Nephron progenitor cell (in vitro differentiated cells): ENCODE data around the gene PCDH9.

Experiments
- DNase-seq: peaks from one replicate; pipeline ENCODE4 v3.0.0; 2021
- H3K27ac Mint-ChIP-seq: 2 replicates; pipeline ENCODE4 v1.8.0; 2021; ENCODE audit warnings: mild to moderate bottlenecking, moderate library complexity, mixed read lengths
- H3K27me3 Mint-ChIP-seq: 2 replicates; pipeline ENCODE4 v1.8.0; 2021; ENCODE audit warnings: mild to moderate bottlenecking, low read depth, mixed read lengths; ENCODE audit not compliant: poor library complexity
- H3K36me3 Mint-ChIP-seq: 2 replicates; pipeline ENCODE4 v1.8.0; 2021; ENCODE audit warnings: low read depth, mixed read lengths
- H3K4me1 Mint-ChIP-seq: 2 replicates; pipeline ENCODE4 v1.8.0; 2021; ENCODE audit warnings: mixed read lengths
- H3K4me3 Mint-ChIP-seq: 2 replicates; pipeline ENCODE4 v1.8.0; 2021; ENCODE audit warnings: mild to moderate bottlenecking, moderate library complexity, mixed read lengths
- H3K9me3 Mint-ChIP-seq: 2 replicates; pipeline ENCODE4 v1.8.0; 2021; ENCODE audit warnings: mild to moderate bottlenecking, moderate library complexity, mixed read lengths
- CTCF ChIP-seq: fragments of 200-600 bp; sonication (generic); IDR thresholded peaks from 2 replicates; pipeline ENCODE4 v1.5.0; 2021; ENCODE audit warnings: antibody characterized with exemption

Gene PCDH9

GRCh38 chr13:66704110-66704509 is 526.0 kb downstream of the PCDH9 start:
- no peak for DNase-seq
- Mint-ChIP-seq H3K4me1 (peaks cover 22% of the 10 kb centered on the region), H3K4me3 (no peak overlapping the region), H3K36me3 (no peaks in the 10 kb centered on the region), H3K27me3 (no peaks in the 10 kb centered on the region), H3K27ac (peak overlapping the region; percentile 59), H3K9me3 (no peaks in the 10 kb centered on the region)
- TF ChIP-seq CTCF = no peak

- TF ChIP-seq CTCF = no peak
- Mint-ChIP-seq H3K27ac (no peak overlapping the region), H3K4me1 (peaks cover 22% of the 10 kb centered on the region), H3K27me3 (no peaks in the 10 kb centered on the region), H3K36me3 (no peaks in the 10 kb centered on the region), H3K9me3 (no peaks in the 10 kb centered on the region), H3K4me3 (no peak overlapping the region)
- DNase-seq = peak; percentile 10
Measured at GRCh38 chr13:66703597-66703996, 526.5 kb downstream of the PCDH9 start.

- Mint-ChIP-seq H3K9me3 (no peaks in the 10 kb centered on the region), H3K27me3 (no peaks in the 10 kb centered on the region), H3K4me1 (peaks cover 22% of the 10 kb centered on the region), H3K36me3 (no peaks in the 10 kb centered on the region), H3K27ac (no peak overlapping the region), H3K4me3 (no peak overlapping the region)
- DNase-seq = no peak
- no peak for TF ChIP-seq CTCF
Measured at GRCh38 chr13:66700117-66700601, 530.0 kb downstream of the PCDH9 start.

- peak overlapping the region; percentile 8 for H3K27ac Mint-ChIP-seq
- no peaks in the 10 kb centered on the region for H3K27me3 Mint-ChIP-seq
- H3K4me1 Mint-ChIP-seq = peaks cover 19% of the 10 kb centered on the region
- no peak overlapping the region for H3K4me3 Mint-ChIP-seq
- DNase-seq = no peak
- no peak for TF ChIP-seq CTCF
- no peaks in the 10 kb centered on the region for H3K9me3 Mint-ChIP-seq
- H3K36me3 Mint-ChIP-seq = no peaks in the 10 kb centered on the region
Measured at GRCh38 chr13:66693656-66694055, 536.5 kb downstream of the PCDH9 start.

- no peak overlapping the region for H3K4me3 Mint-ChIP-seq
- H3K9me3 Mint-ChIP-seq = peaks cover 14% of the 10 kb centered on the region
- DNase-seq = no peak
- TF ChIP-seq CTCF = no peak
- H3K27me3 Mint-ChIP-seq = no peaks in the 10 kb centered on the region
- H3K36me3 Mint-ChIP-seq = peaks cover 13% of the 10 kb centered on the region
- peaks cover 19% of the 10 kb centered on the region for H3K4me1 Mint-ChIP-seq
- H3K27ac Mint-ChIP-seq = no peak overlapping the region
Measured at GRCh38 chr13:66691149-66691548, 539.0 kb downstream of the PCDH9 start.

- Mint-ChIP-seq H3K27me3 (no peaks in the 10 kb centered on the region), H3K4me3 (no peak overlapping the region)
Measured at GRCh38 chr13:66689628-66690027, 540.5 kb downstream of the PCDH9 start.

More at GRCh38 chr13:66689628-66690027, 540.5 kb downstream of the PCDH9 start:
- no peak for DNase-seq
- Mint-ChIP-seq H3K4me1 (peaks cover 19% of the 10 kb centered on the region), H3K9me3 (peaks cover 29% of the 10 kb centered on the region), H3K36me3 (peaks cover 22% of the 10 kb centered on the region), H3K27ac (no peak overlapping the region)
- TF ChIP-seq CTCF = no peak
